GM10248 (cell line): ENCODE data around the gene MRPL1.
A peak's percentile ranks its signal among the peaks of the same experiment; 100 is the strongest.
"Not testable (repeated sequence)": the region's sequence is repeated elsewhere in the genome, so short reads cannot be mapped to it uniquely, and the experiment has no call there.

ENCODE experiments used
- CTCF ChIA-PET: fragments of 300-600 bp; sonication (Branson Sonifier 250); formaldehyde crosslinking; extraction: SDS; loops from one replicate; lab custom pipeline; 2021; ENCODE audit warnings: antibody characterized with exemption; lab: Yijun Ruan, JAX
- POLR2A ChIA-PET: fragments of 350-650 bp; sonication (Branson Sonifier 250); formaldehyde crosslinking; extraction: SDS; loops from one replicate; lab custom pipeline; 2020; ENCODE audit warnings: antibody characterized with exemption; lab: Yijun Ruan, JAX
- DNase-seq: peaks from one replicate; pipeline ENCODE4 v3.0.0; 2012; ENCODE audit errors: extremely low spot score
- TF ChIP-seq, protein P1 (sequence below): IDR thresholded peaks from 2 replicates; pipeline ENCODE4 v1.5.1; 2012; ENCODE audit warnings: mild to moderate bottlenecking, low read depth; ENCODE audit errors: extremely low read depth, missing control alignments, control extremely low read depth

The MRPL1 gene

DNA sequence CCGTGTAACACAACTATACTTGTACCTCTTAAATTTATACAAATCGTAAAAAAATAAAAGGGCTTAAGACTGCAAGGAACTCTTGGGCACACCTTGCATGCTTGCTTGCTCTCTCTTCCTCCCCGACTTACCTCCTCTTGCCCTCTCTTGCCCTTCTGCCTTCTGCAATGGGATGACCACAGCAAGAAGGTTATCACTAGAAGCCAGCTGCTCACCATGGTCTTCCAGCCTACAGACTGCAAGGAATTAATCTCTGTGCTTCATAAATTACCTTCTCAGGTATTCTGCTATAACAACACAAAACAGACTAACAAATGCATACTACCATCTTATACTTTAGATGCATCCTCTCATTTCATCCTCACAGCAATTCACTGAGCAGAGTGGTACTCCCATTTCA is 92.1 kb downstream of the MRPL1 start:
- no peak for DNase-seq
- ChIA-PET CTCF (interaction anchor here (1.7 kb wide), 1 partner anchor 25 kb away, joined by 3 read pairs; no protein-coding TSS in a partner anchor), POLR2A (no interaction called here)
- TF ChIP-seq, protein P1, sequence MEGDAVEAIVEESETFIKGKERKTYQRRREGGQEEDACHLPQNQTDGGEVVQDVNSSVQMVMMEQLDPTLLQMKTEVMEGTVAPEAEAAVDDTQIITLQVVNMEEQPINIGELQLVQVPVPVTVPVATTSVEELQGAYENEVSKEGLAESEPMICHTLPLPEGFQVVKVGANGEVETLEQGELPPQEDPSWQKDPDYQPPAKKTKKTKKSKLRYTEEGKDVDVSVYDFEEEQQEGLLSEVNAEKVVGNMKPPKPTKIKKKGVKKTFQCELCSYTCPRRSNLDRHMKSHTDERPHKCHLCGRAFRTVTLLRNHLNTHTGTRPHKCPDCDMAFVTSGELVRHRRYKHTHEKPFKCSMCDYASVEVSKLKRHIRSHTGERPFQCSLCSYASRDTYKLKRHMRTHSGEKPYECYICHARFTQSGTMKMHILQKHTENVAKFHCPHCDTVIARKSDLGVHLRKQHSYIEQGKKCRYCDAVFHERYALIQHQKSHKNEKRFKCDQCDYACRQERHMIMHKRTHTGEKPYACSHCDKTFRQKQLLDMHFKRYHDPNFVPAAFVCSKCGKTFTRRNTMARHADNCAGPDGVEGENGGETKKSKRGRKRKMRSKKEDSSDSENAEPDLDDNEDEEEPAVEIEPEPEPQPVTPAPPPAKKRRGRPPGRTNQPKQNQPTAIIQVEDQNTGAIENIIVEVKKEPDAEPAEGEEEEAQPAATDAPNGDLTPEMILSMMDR: no peak

DNA sequence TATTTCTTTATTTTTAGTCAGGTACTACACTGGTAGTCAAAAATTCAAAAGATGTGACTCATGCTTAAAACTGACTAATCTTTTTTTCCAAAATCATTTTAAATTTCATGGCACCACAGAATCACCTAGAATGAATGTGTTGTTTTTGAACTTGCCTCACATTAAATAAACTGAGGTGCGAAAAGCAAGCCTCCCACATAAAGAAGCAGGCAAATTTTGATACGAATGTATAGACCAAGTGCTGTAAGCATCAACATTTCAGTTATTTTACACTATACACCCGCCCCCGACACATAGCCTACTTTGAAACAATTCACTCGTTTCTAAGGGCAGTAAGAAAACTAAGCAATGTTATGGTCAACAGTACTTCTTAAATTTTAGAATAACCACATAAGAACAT is 94.3 kb downstream of the MRPL1 start:
- POLR2A ChIA-PET: no interaction called here
- TF ChIP-seq, protein P1: no peak
- DNase-seq: no peak
- CTCF ChIA-PET: no interaction called here

DNA sequence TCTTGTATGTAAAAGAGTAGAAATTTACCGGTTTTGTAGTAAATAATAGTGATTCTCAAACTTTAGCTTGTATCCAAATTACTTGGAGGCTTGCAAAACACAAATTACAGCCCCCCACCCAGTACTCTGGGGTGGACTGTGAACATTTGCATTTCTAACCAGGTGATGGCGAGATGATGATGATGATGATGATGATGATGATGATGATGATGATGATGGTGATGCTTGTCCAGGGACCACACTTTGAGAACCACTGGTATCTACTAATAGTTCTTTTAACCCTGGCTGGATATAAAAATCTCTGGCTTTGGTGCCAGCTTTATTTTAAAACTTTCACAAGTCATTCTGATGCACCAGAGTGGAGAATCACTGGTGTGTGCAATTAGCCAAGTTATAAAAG is 96.3 kb downstream of the MRPL1 start:
- TF ChIP-seq, protein P1: no peak
- ChIA-PET CTCF (interaction anchor here (1.0 to 1.8 kb wide), 3 partner anchors 8 to 993 kb away, joined by 3 to 4 read pairs (median 3); no protein-coding TSS in a partner anchor), POLR2A (no interaction called here)
- no peak for DNase-seq

DNA sequence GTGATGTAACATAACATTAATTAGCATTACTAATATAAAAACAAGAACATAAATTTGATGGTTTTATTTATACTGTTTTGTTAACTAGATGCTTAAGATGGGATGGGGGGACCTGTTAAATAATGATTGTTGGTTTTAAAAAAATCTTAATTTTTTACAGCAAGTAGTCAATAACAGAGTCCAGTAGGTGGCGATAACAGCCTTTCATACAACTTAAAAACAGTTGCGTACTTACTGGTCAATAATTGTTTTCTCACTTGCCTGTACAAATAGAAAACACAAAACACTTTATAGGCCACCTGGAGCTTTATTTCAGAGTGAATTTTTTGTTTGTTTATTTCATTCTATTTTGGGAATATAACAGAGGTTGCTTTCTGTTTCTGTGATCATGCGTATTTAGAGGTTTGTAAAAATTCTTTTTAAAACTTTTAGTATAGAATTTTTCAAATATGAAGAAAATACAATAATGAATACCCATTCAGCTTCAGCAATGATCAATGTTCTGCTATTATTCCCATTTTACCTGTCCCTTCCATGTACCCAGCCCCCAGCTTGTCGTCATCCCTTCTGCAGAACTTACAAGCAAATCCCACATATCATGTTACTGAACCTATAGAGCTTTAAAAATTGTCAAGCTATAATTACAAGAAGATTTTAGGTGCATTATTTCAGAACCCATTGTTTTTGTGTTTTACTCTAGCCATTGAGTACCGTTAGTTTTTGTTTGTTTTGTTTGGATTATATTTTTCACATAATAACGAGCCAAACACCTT is 97.1 kb downstream of the MRPL1 start:
- TF ChIP-seq, protein P1: peak; percentile 57
- peak; percentile 31 for DNase-seq
- POLR2A ChIA-PET: no interaction called here

DNA sequence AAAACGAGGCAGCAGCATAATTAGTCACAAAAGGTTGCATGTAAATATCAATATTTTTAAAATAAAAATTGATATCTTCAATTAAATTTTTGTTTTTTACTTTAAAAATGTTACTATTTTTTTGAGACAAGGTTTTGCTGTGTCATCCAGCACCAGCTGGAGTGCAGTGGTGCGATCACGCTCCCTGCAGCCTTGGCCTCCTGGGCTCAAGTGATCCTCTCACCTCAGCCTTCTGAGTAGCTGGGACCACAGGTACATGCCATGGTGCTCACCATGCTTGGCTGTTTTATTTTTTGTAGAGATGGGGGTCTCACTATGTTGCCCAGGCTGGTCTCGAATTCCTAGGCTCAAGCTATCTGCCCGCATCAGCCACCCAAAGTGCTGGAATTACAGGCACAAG is 97.7 kb downstream of the MRPL1 start:
- no peak for DNase-seq
- POLR2A ChIA-PET: no interaction called here
- TF ChIP-seq, protein P1: no peak
- CTCF ChIA-PET: interaction anchor here (0.6 to 1.2 kb wide), 10 partner anchors 10 to 978 kb away, joined by 3 to 5 read pairs (median 3); no protein-coding TSS in a partner anchor

More for the DNA sequence above, 97.1 kb downstream of the MRPL1 start:
- CTCF ChIA-PET: interaction anchor here (0.6 to 1.2 kb wide), 11 partner anchors 11 to 978 kb away, joined by 3 to 5 read pairs (median 3); no protein-coding TSS in a partner anchor

DNA sequence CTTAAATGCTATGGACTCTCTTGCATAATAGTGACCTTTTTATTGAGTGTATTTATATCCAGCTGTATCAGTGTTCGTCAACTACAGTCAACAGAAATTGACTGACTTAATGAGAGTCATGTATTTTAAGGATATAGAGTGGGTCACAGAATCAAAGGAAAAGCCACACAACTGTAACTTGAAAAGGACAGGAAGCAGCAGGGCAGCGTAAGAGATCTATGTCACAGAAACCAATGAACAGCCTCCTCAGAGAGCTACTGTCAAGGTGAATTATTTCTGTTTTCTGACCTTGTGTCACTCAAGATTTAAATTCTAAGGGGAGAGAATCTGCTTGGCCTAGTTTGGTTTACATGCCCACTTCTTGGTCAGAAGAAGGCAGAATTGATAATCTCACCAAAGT is 100.4 kb downstream of the MRPL1 start:
- CTCF ChIA-PET: no interaction called here
- no peak for DNase-seq
- POLR2A ChIA-PET: no interaction called here
- TF ChIP-seq, protein P1: no peak

DNA sequence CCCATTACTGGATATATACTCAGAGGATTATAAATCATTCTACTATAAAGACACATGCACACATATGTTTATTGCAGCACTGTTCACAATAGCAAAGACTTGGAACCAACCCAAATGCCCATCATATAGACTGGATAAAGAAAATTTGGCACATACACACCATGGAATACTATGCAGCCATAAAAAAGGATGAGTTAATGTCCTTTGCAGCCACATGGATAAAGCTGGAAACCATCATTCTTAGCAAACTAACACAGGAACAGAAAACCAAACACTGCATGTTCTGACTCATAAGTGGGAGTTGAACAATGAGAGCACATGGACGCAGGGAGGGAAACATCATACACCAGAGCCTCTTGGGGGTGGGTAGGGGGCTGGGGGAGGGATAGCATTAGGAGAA is 111.0 kb downstream of the MRPL1 start:
- DNase-seq, POLR2A ChIA-PET, CTCF ChIA-PET: not testable (repeated sequence)

DNA sequence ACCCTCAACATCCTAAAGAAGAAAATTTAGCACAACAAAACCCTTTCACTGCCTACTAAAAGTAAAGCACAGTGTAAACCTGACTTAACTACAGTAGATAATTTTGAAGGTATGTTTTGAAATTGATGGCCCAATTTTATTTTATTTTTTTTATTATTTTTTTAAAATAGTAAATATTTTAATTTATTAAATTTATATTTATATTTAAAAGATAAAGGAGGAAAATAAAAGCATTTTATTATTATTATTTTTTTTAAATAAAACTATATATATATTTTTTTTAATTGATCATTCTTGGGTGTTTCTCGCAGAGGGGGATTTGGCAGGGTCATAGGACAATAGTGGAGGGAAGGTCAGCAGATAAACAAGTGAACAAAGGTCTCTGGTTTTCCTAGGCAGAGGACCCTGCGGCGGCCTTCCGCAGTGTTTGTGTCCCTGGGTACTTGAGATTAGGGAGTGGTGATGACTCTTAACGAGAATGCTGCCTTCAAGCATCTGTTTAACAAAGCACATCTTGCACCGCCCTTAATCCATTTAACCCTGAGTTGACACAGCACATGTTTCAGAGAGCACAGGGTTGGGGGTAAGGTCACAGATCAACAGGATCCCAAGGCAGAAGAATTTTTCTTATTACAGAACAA is 120.4 kb downstream of the MRPL1 start:
- POLR2A ChIA-PET, CTCF ChIA-PET, DNase-seq: not testable (repeated sequence)

DNA sequence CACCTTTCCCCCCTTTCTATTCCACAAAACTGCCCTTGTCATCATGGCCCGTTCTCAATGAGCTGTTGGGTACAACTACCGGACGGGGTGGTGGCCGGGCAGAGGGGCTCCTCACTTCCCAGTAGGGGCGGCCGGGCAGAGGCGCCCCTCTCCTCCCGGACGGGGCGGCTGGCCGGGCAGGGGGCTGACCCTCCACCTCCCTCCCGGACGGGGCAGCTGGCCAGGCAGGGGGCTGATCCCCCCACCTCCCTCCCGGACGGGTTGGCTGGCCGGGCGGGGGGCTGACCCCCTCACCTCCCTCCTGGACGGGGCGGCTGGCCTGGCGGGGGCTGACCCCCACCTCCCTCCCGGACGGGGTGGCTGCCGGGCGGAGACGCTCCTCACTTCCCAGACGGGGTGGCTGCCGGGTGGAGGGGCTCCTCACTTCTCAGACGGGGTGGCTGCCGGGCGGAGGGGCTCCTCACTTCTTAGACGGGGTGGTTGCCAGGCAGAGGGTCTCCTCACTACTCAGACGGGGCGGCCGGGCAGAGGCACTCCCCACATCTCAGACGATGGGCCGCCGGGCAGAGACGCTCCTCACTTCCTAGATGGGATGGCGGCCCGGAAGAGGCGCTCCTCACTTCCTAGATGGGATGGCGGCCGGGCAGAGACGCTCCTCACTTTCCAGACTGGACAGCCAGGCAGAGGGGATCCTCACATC is 121.1 kb downstream of the MRPL1 start:
- POLR2A ChIA-PET, DNase-seq, CTCF ChIA-PET: not testable (repeated sequence)
